IMR-90 (cell line): Measurements from ENCODE around the gene EFHC2. TPM values are rescaled to one million over a fixed set of nuclear protein-coding genes. Genes with fewer than 3 reads are reported as not detected.

Experiments
- ATAC-seq: fragments of 200-7000 bp; cut with Tn5 transposase; 2 replicates; pipeline ENCODE4 v1.9.1; 2020; ENCODE audit warnings: low read depth, mild to moderate bottlenecking, moderate library complexity
- BruUV-seq: library from RNA; stranded (reverse); fragments of 400-500 nt; replicated peaks from 2 replicates; lab custom pipeline; 2021; lab: Mats Ljungman, UMichigan
- CTCF ChIA-PET: fragments of 300-600 bp; formaldehyde crosslinking; extraction: SDS; loops from one replicate; lab custom pipeline; 2021; ENCODE audit warnings: antibody characterized with exemption; lab: Yijun Ruan, JAX
- POLR2A ChIA-PET: fragments of 300-600 bp; sonication (Branson Sonifier 250); formaldehyde crosslinking; loops from one replicate; lab custom pipeline; 2022; ENCODE audit warnings: antibody characterized with exemption; ENCODE audit not compliant: unreplicated experiment; lab: Charles Lee
- DNase-seq: peaks from one replicate; pipeline ENCODE4 v3.0.0; 2013
- H2AFZ ChIP-seq: replicated peaks from 2 replicates; pipeline ENCODE3; 2013; ENCODE audit warnings: low read length, mild to moderate bottlenecking; ENCODE audit not compliant: poor library complexity
- H2AK5ac ChIP-seq: 2 replicates; pipeline ENCODE4 v1.6.1; 2013; ENCODE audit warnings: low read depth, low read length, inconsistent platforms
- H2AK9ac ChIP-seq: replicated peaks from 2 replicates; pipeline ENCODE3; 2013; ENCODE audit warnings: mild to moderate bottlenecking, low read depth, low read length, moderate library complexity; ENCODE audit not compliant: poor library complexity
- H2BK120ac ChIP-seq: 2 replicates; pipeline ENCODE4 v1.6.1; 2013; ENCODE audit warnings: low read depth, low read length, inconsistent platforms
- H2BK15ac ChIP-seq: 3 replicates; pipeline ENCODE4 v1.6.1; 2013; ENCODE audit warnings: low read depth, low read length, inconsistent platforms
- H2BK20ac ChIP-seq: 2 replicates; pipeline ENCODE4 v1.6.1; 2013; ENCODE audit warnings: low read depth, mild to moderate bottlenecking, inconsistent platforms, low read length, moderate library complexity
- H2BK5ac ChIP-seq: 2 replicates; pipeline ENCODE4 v1.6.1; 2013; ENCODE audit warnings: mild to moderate bottlenecking, low read depth, low read length, inconsistent platforms; ENCODE audit not compliant: poor library complexity, severe bottlenecking
- H3K14ac ChIP-seq: replicated peaks from 2 replicates; pipeline ENCODE4 v1.6.1; 2013; ENCODE audit warnings: low read depth, low read length, inconsistent platforms
- H3K18ac ChIP-seq: 2 replicates; pipeline ENCODE4 v1.6.1; 2013; ENCODE audit warnings: low read depth, low read length, control low read depth
- H3K23ac ChIP-seq: 2 replicates; pipeline ENCODE4 v1.6.1; 2013; ENCODE audit warnings: low read depth, low read length, inconsistent platforms
- H3K27ac ChIP-seq: 2 replicates; pipeline ENCODE4 v1.5.1; 2013; ENCODE audit warnings: mild to moderate bottlenecking, control low read depth, low read length; ENCODE audit not compliant: insufficient read depth
- H3K27me3 ChIP-seq: 2 replicates; pipeline ENCODE4 v1.6.1; 2013; ENCODE audit warnings: low read length; ENCODE audit not compliant: control insufficient read depth, insufficient read depth
- H3K36me3 ChIP-seq: 2 replicates; pipeline ENCODE4 v1.6.1; 2013; ENCODE audit warnings: low read length, mixed read lengths; ENCODE audit not compliant: control insufficient read depth, insufficient read depth
- H3K4ac ChIP-seq: 2 replicates; pipeline ENCODE4 v1.6.1; 2013; ENCODE audit warnings: low read depth, low read length, inconsistent platforms
- H3K4me1 ChIP-seq: 2 replicates; pipeline ENCODE4 v1.6.1; 2013; ENCODE audit warnings: low read length, mixed read lengths; ENCODE audit not compliant: control insufficient read depth, insufficient read depth
- H3K4me2 ChIP-seq: 2 replicates; pipeline ENCODE4 v1.6.1; 2013; ENCODE audit warnings: low read depth, mild to moderate bottlenecking, control low read depth, low read length, moderate library complexity
- H3K4me3 ChIP-seq: 2 replicates; pipeline ENCODE4 v1.5.1; 2013; ENCODE audit warnings: low read depth, mild to moderate bottlenecking, control low read depth, low read length, moderate library complexity; ENCODE audit not compliant: insufficient read depth
- H3K56ac ChIP-seq: 2 replicates; pipeline ENCODE4 v1.6.1; 2013; ENCODE audit warnings: low read length, inconsistent platforms; ENCODE audit not compliant: insufficient read depth; ENCODE audit errors: extremely low read depth
- H3K79me1 ChIP-seq, 2 experiments: 2 replicates each; pipeline ENCODE4 v1.6.1; 2013; ENCODE audit warnings: low read length in 2 of 2, inconsistent platforms in 1 of 2, low read depth in 1 of 2
- H3K9ac ChIP-seq: 2 replicates; pipeline ENCODE4 v1.6.1; 2013; ENCODE audit warnings: low read depth, low read length, control low read depth
- H3K9me1 ChIP-seq: 2 replicates; pipeline ENCODE4 v1.6.1; 2013; ENCODE audit warnings: low read length, inconsistent platforms; ENCODE audit not compliant: insufficient read depth
- H3K9me3 ChIP-seq: 2 replicates; pipeline ENCODE4 v1.6.1; 2013; ENCODE audit warnings: low read length; ENCODE audit not compliant: control insufficient read depth, insufficient read depth
- H4K20me1 ChIP-seq: 2 replicates; pipeline ENCODE4 v1.6.1; 2013; ENCODE audit warnings: low read length, inconsistent platforms; ENCODE audit not compliant: insufficient read depth
- H4K5ac ChIP-seq: 2 replicates; pipeline ENCODE4 v1.6.1; 2013; ENCODE audit warnings: mild to moderate bottlenecking, low read depth, low read length, control low read depth
- H4K8ac ChIP-seq, 2 experiments: 2 replicates each; pipeline ENCODE4 v1.6.1; 2013; ENCODE audit warnings: low read depth in 2 of 2, low read length in 2 of 2, control low read depth in 1 of 2, inconsistent platforms in 1 of 2
- H4K91ac ChIP-seq: 2 replicates; pipeline ENCODE4 v1.6.1; 2013; ENCODE audit warnings: low read depth, low read length, inconsistent platforms; ENCODE audit not compliant: insufficient read depth
- BHLHE40 ChIP-seq: fragments of 150-350 bp; IDR thresholded peaks from 2 replicates; pipeline ENCODE4 v1.6.1; 2016; ENCODE audit warnings: mild to moderate bottlenecking, low read depth, low read length
- CEBPB ChIP-seq: IDR thresholded peaks from 2 replicates; pipeline ENCODE4 v1.6.1; 2012; ENCODE audit warnings: low read depth, low read length, improper control_type of control experiment
- CHD1 ChIP-seq: IDR thresholded peaks from 2 replicates; pipeline ENCODE4 v1.6.1; 2012; ENCODE audit warnings: low read depth, low read length, improper control_type of control experiment
- CTCF ChIP-seq: conservative IDR thresholded peaks from 2 replicates; pipeline ENCODE4 v1.5.1; 2012; ENCODE audit warnings: mild to moderate bottlenecking, low read depth, low read length, improper control_type of control experiment
- FOS ChIP-seq: fragments of 150-350 bp; IDR thresholded peaks from 2 replicates; pipeline ENCODE4 v1.6.1; 2016; ENCODE audit warnings: low read depth, low read length
- MAFK ChIP-seq: IDR thresholded peaks from 2 replicates; pipeline ENCODE4 v1.6.1; 2012; ENCODE audit warnings: low read depth, low read length, improper control_type of control experiment
- MAZ ChIP-seq: IDR thresholded peaks from 2 replicates; pipeline ENCODE4 v1.6.1; 2012; ENCODE audit warnings: low read depth, mild to moderate bottlenecking, low read length, improper control_type of control experiment, moderate library complexity, borderline replicate concordance
- MXI1 ChIP-seq: IDR thresholded peaks from 2 replicates; pipeline ENCODE4 v1.6.1; 2012; ENCODE audit warnings: low read depth, mild to moderate bottlenecking, low read length, moderate library complexity, borderline replicate concordance
- NFE2L2 ChIP-seq: fragments of 150-350 bp; IDR thresholded peaks from 2 replicates; pipeline ENCODE4 v1.6.1; 2016; ENCODE audit warnings: low read depth, mild to moderate bottlenecking, low read length
- POLR2A ChIP-seq: IDR thresholded peaks from 2 replicates; pipeline ENCODE4 v1.6.1; 2012; ENCODE audit warnings: mild to moderate bottlenecking, low read depth, low read length
- RAD21 ChIP-seq: IDR thresholded peaks from 2 replicates; pipeline ENCODE4 v1.6.1; 2012; ENCODE audit warnings: low read length, improper control_type of control experiment
- RCOR1 ChIP-seq: IDR thresholded peaks from 2 replicates; pipeline ENCODE4 v1.6.1; 2012; ENCODE audit warnings: mild to moderate bottlenecking, low read length, improper control_type of control experiment; ENCODE audit not compliant: insufficient replicate concordance
- RFX5 ChIP-seq: IDR thresholded peaks from 2 replicates; pipeline ENCODE4 v1.8.0; 2012; ENCODE audit warnings: low read depth, mild to moderate bottlenecking, low read length, moderate library complexity
- SMC3 ChIP-seq: fragments of 150-350 bp; IDR thresholded peaks from 2 replicates; pipeline ENCODE4 v1.6.1; 2016; ENCODE audit warnings: low read depth, mild to moderate bottlenecking, antibody characterized with exemption, low read length, moderate library complexity
- WGBS, 2 experiments: methylation state at CpG; one replicate each; pipeline versions ENCODE4 v1.1.5 to v1.1.7; 2013; ENCODE audit warnings: missing lambda C conversion rate in 2 of 2; ENCODE audit not compliant: insufficient read length in 1 of 2; ENCODE audit errors: extremely low coverage in 2 of 2; 5-methylcytosine and 5-hydroxymethylcytosine counted together
- dilution Hi-C: fragments of 300-500 bp; cut with HindIII; formaldehyde crosslinking; loops from one replicate; pipeline ENCODE4 v1.14.3; 2018; ENCODE audit warnings: low sequenced_read_pairs; ENCODE audit not compliant: unreplicated experiment
- in situ Hi-C: fragments of 300-500 bp; cut with MboI; formaldehyde crosslinking; loops from 3 replicates; pipeline ENCODE4 v1.14.3; 2019; ENCODE audit warnings: low sequenced_read_pairs, inconsistent platforms, mixed read lengths
- intact Hi-C: fragments of 100-400 bp; cut with micrococcal nuclease; formaldehyde crosslinking; loops from 2 replicates; pipeline ENCODE4 v1.10.0; 2022
- polyA plus RNA-seq, 3 experiments: library from polyadenylated mRNA; depleted of rRNA; stranded (reverse); fragments of >200 nt; gene quantifications; 2 replicates each; pipeline ENCODE4 v1.2.3, GENCODE V29; 2012; ENCODE audit warnings: low replicate concordance in 1 of 3
- total RNA-seq: library from RNA; depleted of rRNA; stranded (reverse); fragments of >200 nt; gene quantifications from 2 replicates; pipeline ENCODE4 v1.2.3, GENCODE V29; 2012
- TF ChIP-seq, protein P1 (sequence below): fragments of 150-350 bp; IDR thresholded peaks from 2 replicates; pipeline ENCODE4 v1.6.1; 2016; ENCODE audit warnings: low read depth, mild to moderate bottlenecking, low read length, moderate library complexity, borderline replicate concordance

The EFHC2 gene
- total and polyA plus RNA-seq, 2 of the 4 experiments (the other 2 are of a cell fraction): 0.18 to 0.24 TPM

DNA sequence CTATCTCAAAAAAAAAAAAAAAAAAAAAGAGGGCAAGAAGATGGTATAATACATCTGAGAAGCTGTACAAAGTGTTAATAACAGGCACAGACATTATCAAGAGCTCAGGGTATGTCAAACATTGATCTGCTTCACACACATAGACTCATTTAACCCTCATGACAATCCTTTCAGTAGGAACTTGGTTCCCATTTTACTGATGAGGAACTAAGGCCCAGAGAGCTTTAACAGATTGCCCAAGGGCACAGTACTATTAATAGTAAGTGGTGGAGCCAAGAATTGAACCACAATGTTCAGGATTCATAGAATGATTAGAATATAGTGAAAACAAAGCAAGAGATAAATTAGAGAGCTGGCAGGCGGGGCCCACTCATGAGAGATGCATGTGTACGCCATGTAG lies 154.4 kb downstream of the EFHC2 start:
- Histone ChIP-seq H3K79me1 (no peaks in the 10 kb centered on the region), H3K4me2 (no peak overlapping the region), H4K91ac (no peak overlapping the region), H4K20me1 (no peaks in the 10 kb centered on the region), H4K8ac (no peak overlapping the region), H2AK9ac (no peak overlapping the region), H3K18ac (no peak overlapping the region), H3K9me1 (no peaks in the 10 kb centered on the region), H3K4ac (no peak overlapping the region), H2BK5ac (no peak overlapping the region), H3K9me3 (no peaks in the 10 kb centered on the region), H3K27ac (no peak overlapping the region), H3K4me1 (no peaks in the 10 kb centered on the region), H3K14ac (no peak overlapping the region), H3K23ac (no peak overlapping the region), H2AFZ (no peak overlapping the region), H4K5ac (no peak overlapping the region), H2BK15ac (no peak overlapping the region), H3K4me3 (no peak overlapping the region), H2BK20ac (no peak overlapping the region), H3K36me3 (no peaks in the 10 kb centered on the region), H2AK5ac (no peak overlapping the region), H2BK120ac (no peak overlapping the region), H3K9ac (no peak overlapping the region), H3K56ac (no peak overlapping the region), H3K27me3 (peaks cover 4% of the 10 kb centered on the region)
- TF ChIP-seq BHLHE40 (no peak), CHD1 (no peak), POLR2A (no peak), MAFK (no peak), FOS (no peak), CTCF (no peak), RCOR1 (no peak), CEBPB (no peak), RAD21 (no peak), SMC3 (no peak), MXI1 (no peak), NFE2L2 (no peak), MAZ (no peak), RFX5 (no peak)
- TF ChIP-seq, protein P1, sequence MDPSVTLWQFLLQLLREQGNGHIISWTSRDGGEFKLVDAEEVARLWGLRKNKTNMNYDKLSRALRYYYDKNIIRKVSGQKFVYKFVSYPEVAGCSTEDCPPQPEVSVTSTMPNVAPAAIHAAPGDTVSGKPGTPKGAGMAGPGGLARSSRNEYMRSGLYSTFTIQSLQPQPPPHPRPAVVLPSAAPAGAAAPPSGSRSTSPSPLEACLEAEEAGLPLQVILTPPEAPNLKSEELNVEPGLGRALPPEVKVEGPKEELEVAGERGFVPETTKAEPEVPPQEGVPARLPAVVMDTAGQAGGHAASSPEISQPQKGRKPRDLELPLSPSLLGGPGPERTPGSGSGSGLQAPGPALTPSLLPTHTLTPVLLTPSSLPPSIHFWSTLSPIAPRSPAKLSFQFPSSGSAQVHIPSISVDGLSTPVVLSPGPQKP: no peak
- CTCF ChIA-PET: no interaction called here
- intact Hi-C loops (no loop called here), in situ Hi-C loops (no loop called here), dilution Hi-C loops (no loop called here)
- BruUV-seq: no TSS peak
- ATAC-seq (no peak), DNase-seq (no peak)
- POLR2A ChIA-PET: no interaction called here
- WGBS, 2 experiments: 60% methylated on average over 1 of the region's 2 CpGs; no CpG with 5 or more reads in 1 of the 2 experiments
